22Rv1 (cell line): ENCODE measurements around the gene TUBB1.

Source experiments
- CTCF ChIP-seq: fragments of 450-650 bp; IDR thresholded peaks from 2 replicates; pipeline ENCODE4 v1.5.1; 2017; ENCODE audit warnings: mild to moderate bottlenecking
- ZFX ChIP-seq: fragments of 450-650 bp; IDR thresholded peaks from 2 replicates; pipeline ENCODE4 v1.6.1; 2017; ENCODE audit warnings: antibody characterized with exemption, borderline replicate concordance

DNA sequence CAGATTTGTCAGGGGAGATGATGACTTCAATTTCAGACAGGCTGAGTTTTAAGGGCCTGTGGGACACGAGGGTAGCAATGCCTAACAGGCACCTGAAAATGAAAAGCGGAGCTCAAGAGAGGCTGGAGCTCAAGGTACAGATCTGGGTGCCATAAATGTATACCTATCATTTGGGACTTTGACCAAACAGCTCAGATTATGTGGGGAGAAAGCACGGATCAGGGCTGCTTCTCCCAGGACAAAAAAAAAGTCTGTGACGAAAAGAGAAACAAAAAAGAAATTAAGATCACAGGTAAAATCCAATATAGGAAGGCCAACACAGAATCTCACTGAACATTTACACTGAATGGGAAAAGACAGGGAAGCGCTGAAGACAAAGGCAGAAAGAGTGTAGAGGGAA, 21.4 kb downstream of the TUBB1 start:
- TF ChIP-seq CTCF (no peak), ZFX (no peak)
